Measurements from ENCODE around the gene TMEM100.

Gene TMEM100

GRCh38 chr17:55742272-55743102, 19.8 kb upstream of the TMEM100 start:
- TF ChIP-seq CTCF (IDR thresholded peaks at IDR 0.05): no peak
- Histone ChIP-seq H3K27me3 (no peaks in the 10 kb centered on the region), H3K36me3 (no peaks in the 10 kb centered on the region), H3K27ac (no peak overlapping the region), H3K9me3 (no peaks in the 10 kb centered on the region), H3K4me1 (no peaks in the 10 kb centered on the region), H3K4me3 (no peak overlapping the region)
- DNase-seq: no peak
- intact Hi-C loops (cut with DNase I; ENCODE audit: low total_unique reads): no loop called here

- DNase-seq: no peak
- Histone ChIP-seq H3K36me3 (no peaks in the 10 kb centered on the region), H3K27me3 (no peaks in the 10 kb centered on the region), H3K9me3 (no peaks in the 10 kb centered on the region), H3K4me1 (no peaks in the 10 kb centered on the region), H3K4me3 (no peak overlapping the region), H3K27ac (no peak overlapping the region)
- no peak for TF ChIP-seq CTCF (IDR thresholded peaks at IDR 0.05)
- intact Hi-C loops (cut with DNase I; ENCODE audit: low total_unique reads): no loop called here
Observed at GRCh38 chr17:55741356-55741700, 18.7 kb upstream of the TMEM100 start.

GRCh38 chr17:55740511-55741355, 18.1 kb upstream of the TMEM100 start:
- H3K4me3 ChIP-seq: no peak overlapping the region
- intact Hi-C loops (cut with DNase I; ENCODE audit: low total_unique reads): no loop called here
- no peak for DNase-seq
- H3K4me1 ChIP-seq: no peaks in the 10 kb centered on the region
- no peaks in the 10 kb centered on the region for H3K27me3 ChIP-seq
- H3K36me3 ChIP-seq: no peaks in the 10 kb centered on the region
- no peaks in the 10 kb centered on the region for H3K9me3 ChIP-seq
- TF ChIP-seq CTCF (IDR thresholded peaks at IDR 0.05): no peak
- H3K27ac ChIP-seq: no peak overlapping the region

- DNase-seq: no peak
- TF ChIP-seq CTCF (IDR thresholded peaks at IDR 0.05): no peak
- no peaks in the 10 kb centered on the region for H3K36me3 ChIP-seq
- no peak overlapping the region for H3K27ac ChIP-seq
- H3K9me3 ChIP-seq: no peaks in the 10 kb centered on the region
- no peak overlapping the region for H3K4me3 ChIP-seq
- peaks cover 0 to 4% (median 1%) of the 10 kb centered on the region in 4 donors for H3K4me1 ChIP-seq
- intact Hi-C loops (cut with DNase I; ENCODE audit: low total_unique reads): no loop called here
- H3K27me3 ChIP-seq: no peaks in the 10 kb centered on the region
Observed at GRCh38 chr17:55737976-55738501, 15.4 kb upstream of the TMEM100 start.

- TF ChIP-seq CTCF (IDR thresholded peaks at IDR 0.05): peak; percentile 62 to 66
- Histone ChIP-seq H3K4me1 (peaks cover 0 to 26% (median 10%) of the 10 kb centered on the region in 4 donors), H3K9me3 (no peaks in the 10 kb centered on the region), H3K27ac (no peak overlapping the region), H3K27me3 (no peaks in the 10 kb centered on the region), H3K36me3 (no peaks in the 10 kb centered on the region), H3K4me3 (no peak overlapping the region)
- peak in 1 of 2 donors; percentile 54 for DNase-seq
- intact Hi-C loops (cut with DNase I; ENCODE audit: low total_unique reads): no loop called here
Observed at GRCh38 chr17:55735731-55736405, 13.2 kb upstream of the TMEM100 start.

All from tibial artery (tissue), 4 donors.